ENCODE data around the gene ARHGAP22.

ARHGAP22 gene

DNA sequence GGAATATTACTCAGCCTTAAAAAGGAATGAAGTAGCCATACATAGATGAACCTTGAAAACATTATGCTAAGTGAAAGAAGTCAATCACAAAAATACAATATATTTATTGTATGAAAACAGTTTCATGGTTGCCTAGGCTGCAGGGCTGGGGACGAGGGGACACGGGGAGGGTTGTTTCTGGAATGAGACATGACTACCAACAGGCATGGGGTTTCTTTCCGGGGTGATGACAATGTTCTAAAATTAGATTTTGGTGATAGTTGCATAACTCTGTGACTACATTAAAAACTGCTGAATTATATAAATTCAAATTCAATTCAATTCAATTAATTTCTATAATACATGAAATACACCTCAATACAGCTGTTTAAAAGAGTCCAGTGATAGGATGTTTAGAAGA is 88.0 kb downstream of the ARHGAP22 start:
- peaks cover 37% of the 10 kb centered on the region for H3K9me3 Mint-ChIP-seq
- no peak for DNase-seq
- TF ChIP-seq, protein P1, sequence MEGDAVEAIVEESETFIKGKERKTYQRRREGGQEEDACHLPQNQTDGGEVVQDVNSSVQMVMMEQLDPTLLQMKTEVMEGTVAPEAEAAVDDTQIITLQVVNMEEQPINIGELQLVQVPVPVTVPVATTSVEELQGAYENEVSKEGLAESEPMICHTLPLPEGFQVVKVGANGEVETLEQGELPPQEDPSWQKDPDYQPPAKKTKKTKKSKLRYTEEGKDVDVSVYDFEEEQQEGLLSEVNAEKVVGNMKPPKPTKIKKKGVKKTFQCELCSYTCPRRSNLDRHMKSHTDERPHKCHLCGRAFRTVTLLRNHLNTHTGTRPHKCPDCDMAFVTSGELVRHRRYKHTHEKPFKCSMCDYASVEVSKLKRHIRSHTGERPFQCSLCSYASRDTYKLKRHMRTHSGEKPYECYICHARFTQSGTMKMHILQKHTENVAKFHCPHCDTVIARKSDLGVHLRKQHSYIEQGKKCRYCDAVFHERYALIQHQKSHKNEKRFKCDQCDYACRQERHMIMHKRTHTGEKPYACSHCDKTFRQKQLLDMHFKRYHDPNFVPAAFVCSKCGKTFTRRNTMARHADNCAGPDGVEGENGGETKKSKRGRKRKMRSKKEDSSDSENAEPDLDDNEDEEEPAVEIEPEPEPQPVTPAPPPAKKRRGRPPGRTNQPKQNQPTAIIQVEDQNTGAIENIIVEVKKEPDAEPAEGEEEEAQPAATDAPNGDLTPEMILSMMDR (IDR thresholded peaks at IDR 0.05): no peak
- H3K4me3 Mint-ChIP-seq: no peak overlapping the region
- H3K27me3 Mint-ChIP-seq (ENCODE audit: low read depth, poor library complexity): peaks cover 26% of the 10 kb centered on the region
- peaks cover 35% of the 10 kb centered on the region for H3K4me1 Mint-ChIP-seq
- H3K36me3 Mint-ChIP-seq (ENCODE audit: low read depth): peaks cover 14% of the 10 kb centered on the region
- peak overlapping the region; percentile 57 for H3K27ac Mint-ChIP-seq

DNA sequence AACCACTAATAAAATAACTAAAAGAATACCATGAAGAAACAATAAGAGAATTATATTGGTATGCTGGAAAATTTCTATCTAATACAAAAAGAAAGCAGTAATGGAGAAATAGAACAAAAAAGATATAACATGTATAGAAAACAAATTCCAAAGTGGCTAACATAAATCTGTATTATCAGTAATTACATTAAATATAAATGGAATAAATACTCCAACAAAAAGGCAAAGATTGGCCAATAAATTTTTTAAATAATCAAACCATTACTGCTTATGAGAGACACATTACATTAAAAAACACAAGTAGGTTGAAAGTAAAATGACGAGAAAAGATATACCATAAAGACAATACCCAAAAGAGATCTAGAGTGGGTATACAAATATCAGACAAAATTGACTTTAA is 90.0 kb downstream of the ARHGAP22 start:
- peaks cover 11% of the 10 kb centered on the region for H3K27me3 Mint-ChIP-seq (ENCODE audit: low read depth, poor library complexity)
- peaks cover 32% of the 10 kb centered on the region for H3K4me1 Mint-ChIP-seq
- TF ChIP-seq, protein P1 (IDR thresholded peaks at IDR 0.05): no peak
- no peak overlapping the region for H3K27ac Mint-ChIP-seq
- H3K4me3 Mint-ChIP-seq: no peak overlapping the region
- no peak for DNase-seq
- peaks cover 37% of the 10 kb centered on the region for H3K9me3 Mint-ChIP-seq
- peaks cover 14% of the 10 kb centered on the region for H3K36me3 Mint-ChIP-seq (ENCODE audit: low read depth)

DNA sequence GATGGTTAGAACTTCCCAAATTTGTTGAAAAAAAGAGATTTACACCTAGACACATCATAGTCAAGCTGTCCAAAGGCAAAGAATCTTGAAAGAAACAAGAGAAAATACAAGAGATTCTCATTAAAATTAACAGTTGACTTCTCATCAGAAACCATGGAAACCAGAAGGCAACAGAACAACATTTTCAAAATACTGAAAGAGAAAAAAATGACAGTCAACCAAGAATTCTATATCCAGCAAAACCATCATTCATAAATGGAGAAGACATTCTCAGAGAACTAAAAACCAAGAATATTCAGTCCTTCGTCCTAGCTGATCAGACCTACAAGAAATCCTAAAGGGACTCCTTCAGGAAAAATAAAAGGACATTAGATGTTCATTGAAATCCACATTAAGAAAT is 90.6 kb downstream of the ARHGAP22 start:
- H3K27ac Mint-ChIP-seq: no peak overlapping the region
- peaks cover 37% of the 10 kb centered on the region for H3K9me3 Mint-ChIP-seq
- H3K4me1 Mint-ChIP-seq: peaks cover 29% of the 10 kb centered on the region
- H3K36me3 Mint-ChIP-seq (ENCODE audit: low read depth): peaks cover 14% of the 10 kb centered on the region
- H3K27me3 Mint-ChIP-seq (ENCODE audit: low read depth, poor library complexity): peaks cover 11% of the 10 kb centered on the region
- H3K4me3 Mint-ChIP-seq: no peak overlapping the region
- TF ChIP-seq, protein P1 (IDR thresholded peaks at IDR 0.05): no peak
- DNase-seq: no peak

DNA sequence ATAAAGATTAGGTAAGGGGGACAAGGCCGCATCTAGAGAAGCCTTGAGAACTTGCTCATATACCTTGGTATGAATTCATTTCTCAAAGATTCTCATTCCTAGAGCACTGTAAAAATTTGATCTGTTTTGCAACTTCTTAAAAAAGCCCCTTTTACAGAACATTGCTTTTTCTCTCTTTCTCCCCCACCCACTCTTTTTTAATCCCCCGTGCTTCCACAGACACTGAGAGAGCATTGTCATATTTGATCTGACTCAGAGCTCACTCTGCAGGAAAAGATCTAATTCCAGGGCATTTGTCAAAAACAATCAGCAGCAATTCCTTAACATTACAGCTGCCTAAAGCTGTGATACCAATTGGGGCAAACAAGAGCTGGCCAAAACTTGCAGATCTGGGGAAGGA is 92.0 kb downstream of the ARHGAP22 start:
- Mint-ChIP-seq H3K9me3 (peaks cover 37% of the 10 kb centered on the region), H3K27me3 (ENCODE audit: low read depth, poor library complexity) (peaks cover 11% of the 10 kb centered on the region), H3K36me3 (ENCODE audit: low read depth) (peaks cover 14% of the 10 kb centered on the region), H3K4me3 (no peak overlapping the region), H3K27ac (no peak overlapping the region), H3K4me1 (peaks cover 15% of the 10 kb centered on the region)
- TF ChIP-seq, protein P1 (IDR thresholded peaks at IDR 0.05): no peak
- no peak for DNase-seq

DNA sequence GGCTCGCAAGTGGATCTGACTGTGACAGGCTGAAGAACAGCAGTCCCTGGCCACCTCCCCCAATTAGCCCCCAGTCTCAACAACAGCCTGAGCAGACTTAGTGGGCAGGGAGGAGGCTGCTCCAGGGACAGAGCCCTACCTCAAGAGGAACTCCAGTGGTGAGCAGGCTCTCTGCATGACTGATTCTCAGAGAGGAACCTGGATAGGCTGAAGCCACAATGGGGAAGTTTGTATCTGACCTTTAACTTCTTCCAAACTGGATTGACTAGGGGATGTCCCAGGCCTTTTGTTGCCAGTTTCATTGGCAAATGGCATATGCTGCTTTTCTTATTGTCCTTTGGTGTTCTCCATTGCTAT is 93.0 kb downstream of the ARHGAP22 start:
- peaks cover 14% of the 10 kb centered on the region for H3K27me3 Mint-ChIP-seq (ENCODE audit: low read depth, poor library complexity)
- no peak overlapping the region for H3K4me3 Mint-ChIP-seq
- peaks cover 32% of the 10 kb centered on the region for H3K9me3 Mint-ChIP-seq
- DNase-seq: no peak
- peaks cover 14% of the 10 kb centered on the region for H3K36me3 Mint-ChIP-seq (ENCODE audit: low read depth)
- H3K4me1 Mint-ChIP-seq: peaks cover 21% of the 10 kb centered on the region
- TF ChIP-seq, protein P1 (IDR thresholded peaks at IDR 0.05): no peak
- H3K27ac Mint-ChIP-seq: no peak overlapping the region

DNA sequence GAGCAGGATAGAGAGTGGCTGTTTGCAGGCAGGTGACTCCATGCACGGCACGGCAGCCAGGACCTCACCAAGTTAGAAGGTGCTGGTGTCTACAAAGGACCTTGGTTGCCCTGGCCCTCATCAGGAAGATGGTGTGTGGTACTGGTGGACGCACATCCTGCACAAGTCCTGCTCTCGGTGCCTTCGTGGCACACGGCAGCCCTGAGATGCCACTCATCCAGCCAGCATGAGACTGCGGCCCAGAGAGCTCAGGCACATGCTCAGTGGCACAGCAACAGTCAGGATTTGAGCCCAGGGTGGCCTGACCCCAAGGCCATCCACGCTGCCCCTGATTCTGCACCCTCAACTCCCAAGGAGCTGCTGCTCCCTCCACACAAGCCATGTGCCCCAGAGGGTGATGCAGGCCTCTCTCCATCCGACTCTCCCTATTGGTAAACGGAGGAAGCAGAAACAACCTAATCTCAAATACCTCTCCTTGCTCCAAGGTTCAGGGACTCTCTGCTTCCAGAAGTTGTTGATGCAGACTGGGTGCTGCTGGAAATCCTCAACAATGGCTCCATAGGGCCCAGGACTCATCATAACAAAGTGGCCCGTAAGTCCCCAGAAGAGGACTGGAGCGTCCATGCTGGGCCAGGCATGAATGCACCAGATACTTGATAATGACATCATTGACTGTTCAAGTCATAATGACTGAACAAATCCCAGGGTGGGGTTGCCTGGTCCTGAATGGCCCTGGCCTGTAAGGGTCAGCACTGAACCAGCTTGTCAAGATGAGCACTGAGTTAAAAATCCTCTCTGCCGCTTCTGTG is 93.6 kb downstream of the ARHGAP22 start:
- TF ChIP-seq, protein P1 (IDR thresholded peaks at IDR 0.05): no peak
- H3K27me3 Mint-ChIP-seq (ENCODE audit: low read depth, poor library complexity): peaks cover 16% of the 10 kb centered on the region
- no peak overlapping the region for H3K27ac Mint-ChIP-seq
- H3K4me3 Mint-ChIP-seq: no peak overlapping the region
- peaks cover 14% of the 10 kb centered on the region for H3K36me3 Mint-ChIP-seq (ENCODE audit: low read depth)
- peaks cover 21% of the 10 kb centered on the region for H3K4me1 Mint-ChIP-seq
- peaks cover 31% of the 10 kb centered on the region for H3K9me3 Mint-ChIP-seq
- DNase-seq: no peak
